ENCODE results near the gene GPR173.
A peak's percentile ranks its signal among the peaks of the same experiment; 100 is the strongest.

GPR173 gene

DNA sequence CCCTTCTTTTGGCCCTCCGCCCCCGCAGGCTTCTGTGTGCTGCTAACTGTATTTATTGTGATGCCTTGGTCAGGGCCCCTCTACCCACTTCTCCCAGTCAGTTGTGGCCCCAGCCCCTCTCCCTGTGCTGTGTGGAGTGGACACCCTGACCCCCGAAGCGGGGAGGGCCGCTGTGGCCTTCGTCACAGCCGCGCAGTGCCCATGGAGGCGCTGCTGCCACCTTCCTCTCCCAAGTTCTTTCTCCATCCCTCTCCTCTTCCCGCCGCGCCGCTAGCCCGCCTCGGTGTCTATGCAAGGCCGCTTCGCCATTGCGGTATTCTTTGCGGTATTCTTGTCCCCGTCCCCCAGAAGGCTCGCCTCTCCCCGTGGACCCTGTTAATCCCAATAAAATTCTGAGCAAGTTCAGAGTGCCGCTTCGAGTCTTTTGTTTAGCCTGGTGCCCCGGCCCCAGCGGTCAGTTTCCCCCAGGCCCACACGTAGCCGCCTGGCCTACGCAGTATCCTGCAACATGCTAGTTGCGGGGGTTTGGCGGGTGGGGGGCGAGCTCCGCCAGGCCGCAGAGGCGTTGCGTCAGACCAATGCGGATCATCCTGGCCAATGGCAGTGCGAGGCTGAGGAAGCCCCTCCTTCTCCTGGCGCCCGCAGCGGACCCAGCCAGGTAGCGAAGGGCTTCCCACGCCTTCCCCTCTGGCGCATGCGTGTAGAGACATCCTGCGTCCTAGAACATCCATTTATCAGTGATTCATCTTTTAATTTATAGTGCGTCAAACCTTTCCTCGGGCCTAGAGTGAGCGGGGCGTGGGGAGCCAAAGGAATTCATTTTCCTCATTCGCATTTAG, 39.8 kb downstream of the GPR173 start:
- DNase-seq (ENCODE audit: low read depth in 1 of 2, low spot score in 1 of 2): peak; percentile 58 to 64

DNA sequence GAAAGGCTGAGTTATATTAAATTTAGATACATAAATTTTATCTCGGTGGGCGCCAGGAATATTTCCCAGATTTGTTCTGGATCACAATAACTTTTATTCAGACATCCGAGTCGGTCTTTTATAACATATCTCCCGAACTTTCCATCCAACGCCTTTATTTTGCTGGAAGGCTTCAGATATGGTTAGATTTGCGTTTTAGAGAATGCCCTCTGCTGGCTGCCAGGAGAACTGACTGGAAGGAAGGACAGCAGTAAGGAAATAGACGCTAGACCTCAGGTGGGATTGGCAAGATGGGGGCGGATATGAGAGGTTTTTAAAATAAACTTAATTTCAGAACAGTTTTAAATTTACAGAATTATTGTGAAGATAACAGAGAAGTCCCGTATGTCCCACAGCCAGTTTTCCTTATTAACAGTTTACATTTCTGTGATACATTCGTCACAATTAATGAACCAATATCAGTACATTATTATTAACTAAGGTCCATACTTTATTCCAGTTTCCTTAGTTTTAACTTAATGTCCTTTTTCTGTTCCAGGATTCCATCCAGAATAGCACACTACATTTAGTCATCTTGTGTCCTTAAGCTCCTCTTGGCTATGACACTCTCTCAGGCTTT, 40.7 kb downstream of the GPR173 start:
- DNase-seq (ENCODE audit: low read depth in 1 of 2, low spot score in 1 of 2): no peak

DNA sequence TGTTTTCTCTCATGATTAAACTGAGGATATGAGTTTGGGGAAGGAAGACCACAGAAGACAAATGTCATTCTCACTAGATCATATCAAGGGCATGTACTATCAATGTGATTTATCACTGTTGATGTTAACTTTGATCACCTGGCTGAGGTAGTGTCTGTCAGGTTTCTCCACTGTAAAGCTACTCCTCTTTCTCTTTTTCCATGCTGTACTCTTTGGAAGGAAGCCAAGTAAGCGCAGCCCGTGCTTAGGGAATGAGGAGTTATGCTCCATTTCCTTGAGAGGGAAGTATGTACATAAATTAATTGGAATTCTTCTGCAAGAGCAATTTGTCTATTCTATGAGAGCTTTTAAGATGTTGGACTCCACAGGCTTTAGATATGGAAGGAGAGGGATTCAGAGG, 41.3 kb downstream of the GPR173 start:
- DNase-seq (ENCODE audit: low read depth in 1 of 2, low spot score in 1 of 2): no peak

DNA sequence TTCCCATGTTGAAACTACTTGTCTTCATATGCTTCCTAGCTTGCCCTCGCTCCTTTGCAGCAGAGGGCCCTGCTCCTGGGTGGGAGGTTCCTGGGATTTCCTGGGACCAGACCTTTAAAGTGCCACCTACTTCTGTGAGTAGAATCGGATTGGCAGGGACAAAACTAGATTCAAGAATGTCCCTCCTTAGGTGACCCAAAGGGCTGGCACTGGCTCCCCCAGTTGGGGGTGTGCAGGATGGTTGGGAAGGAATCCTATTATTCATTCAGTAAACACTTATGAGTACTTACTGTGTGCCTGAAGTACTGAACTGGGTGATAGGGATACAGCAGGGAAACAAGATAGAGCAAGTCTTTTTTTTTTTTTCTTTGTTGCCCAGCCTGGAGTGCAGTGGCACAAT, 42.8 kb downstream of the GPR173 start:
- DNase-seq (ENCODE audit: low read depth in 1 of 2, low spot score in 1 of 2): no peak

DNA sequence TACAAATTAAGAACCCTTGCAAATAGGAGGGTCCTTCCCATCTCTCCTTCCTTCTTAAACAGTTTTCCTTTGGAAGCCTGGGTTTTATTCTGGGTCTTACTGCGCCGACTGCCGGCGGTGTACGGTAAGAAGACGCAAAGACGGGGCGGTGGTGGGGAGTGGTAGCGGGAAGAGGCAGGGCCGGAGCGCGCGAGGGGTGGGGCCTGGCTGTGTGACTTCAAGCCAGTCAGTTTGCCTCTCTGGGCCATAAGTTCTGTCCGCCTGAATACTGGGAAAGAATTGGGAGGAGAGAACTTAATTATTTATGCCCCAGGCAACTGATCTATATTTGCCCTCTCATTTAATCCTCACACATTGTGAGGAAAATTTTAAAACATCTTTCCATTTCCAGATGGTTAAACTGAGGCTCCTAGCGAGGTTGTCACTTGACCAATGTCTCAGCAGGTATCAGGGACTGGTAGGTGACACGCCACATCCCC, 44.6 kb downstream of the GPR173 start:
- peak; percentile 44 to 61 for DNase-seq (ENCODE audit: low read depth in 1 of 2, low spot score in 1 of 2)

DNA sequence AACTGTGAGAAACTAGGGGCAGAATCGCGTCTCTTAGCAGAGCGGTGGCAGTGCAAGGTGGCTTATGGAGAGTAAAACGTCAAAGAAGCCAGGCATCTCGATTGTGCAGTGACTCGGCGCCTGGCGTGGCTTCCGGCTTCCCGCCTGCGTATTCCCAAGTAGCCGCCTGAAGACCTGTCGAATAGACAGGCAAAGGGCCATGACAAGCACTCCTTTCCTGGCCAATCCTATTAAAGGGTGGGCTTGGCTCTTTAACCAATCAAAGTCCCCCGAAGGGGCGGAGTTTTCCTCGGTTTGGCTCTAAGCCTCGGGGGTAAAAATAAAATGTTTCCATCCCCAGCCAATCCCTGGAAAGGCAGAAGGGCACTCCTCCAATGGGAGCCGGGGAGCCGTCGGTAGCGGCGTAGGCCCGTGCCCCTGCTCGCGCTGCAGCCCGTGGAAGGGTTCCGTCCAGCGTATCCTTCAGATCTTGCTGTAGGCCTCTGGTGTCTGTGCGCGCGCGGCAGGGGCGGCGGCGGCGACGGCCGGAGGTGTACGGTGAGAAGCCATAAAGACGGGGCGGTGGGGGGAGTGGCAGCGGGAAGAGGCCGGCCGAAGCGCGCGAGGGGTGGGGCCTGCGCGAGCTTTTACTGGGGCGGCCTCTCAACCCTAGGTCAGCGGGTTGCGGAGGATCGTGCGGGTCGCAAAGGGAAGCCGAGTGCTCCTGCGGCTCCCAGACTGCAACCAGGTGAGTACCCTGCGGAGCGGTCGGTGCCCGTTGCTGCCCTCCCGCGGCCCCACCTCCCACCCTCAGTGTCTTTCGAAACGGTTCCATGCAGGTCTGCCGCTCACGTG, 45.4 kb downstream of the GPR173 start, which contains the start of gene KANTR:
Gene KANTR, plus strand, starts transcription at position 395 of the 834 bp plus-strand sequence. CDS start 30,131 bp downstream, outside the sequence.
- DNase-seq (ENCODE audit: low read depth in 1 of 2, low spot score in 1 of 2): peak; percentile 48

DNA sequence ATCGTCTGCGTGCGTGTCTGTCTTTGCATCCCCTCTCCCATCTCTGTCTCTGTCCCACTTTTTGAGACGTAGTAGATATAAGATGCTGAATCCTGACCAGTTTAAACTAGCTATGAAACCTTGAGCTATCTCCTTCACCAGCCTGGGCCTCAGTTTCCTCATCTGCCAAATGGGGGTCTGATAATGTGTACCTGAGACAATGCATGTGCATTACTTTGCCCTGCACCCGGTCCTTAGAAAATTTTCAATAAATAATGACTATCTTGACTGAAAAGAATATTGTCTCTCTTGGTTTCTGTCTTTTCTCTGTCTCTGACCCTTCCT, 46.0 kb downstream of the GPR173 start:
- no peak for DNase-seq (ENCODE audit: low read depth in 1 of 2, low spot score in 1 of 2)

DNA sequence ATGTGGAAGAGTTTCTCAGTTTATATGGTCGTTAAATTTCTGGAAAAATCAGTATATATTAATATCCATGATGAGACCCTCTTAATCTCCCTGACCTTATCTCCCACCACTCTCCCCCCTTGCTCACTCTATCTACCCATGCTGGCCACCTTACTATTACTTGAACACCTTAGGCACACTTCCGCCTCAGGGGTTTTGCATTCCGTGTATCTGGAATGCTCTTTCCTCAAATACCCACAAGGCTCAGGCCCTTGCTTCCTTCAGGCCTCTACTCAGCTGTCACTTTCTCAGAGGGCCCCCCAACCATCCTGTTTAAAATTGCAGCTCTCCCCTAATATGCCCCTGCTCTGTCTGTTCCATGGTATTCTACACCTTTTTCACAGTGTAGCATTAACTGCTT, 47.2 kb downstream of the GPR173 start:
- no peak for DNase-seq (ENCODE audit: low read depth in 1 of 2, low spot score in 1 of 2)

DNA sequence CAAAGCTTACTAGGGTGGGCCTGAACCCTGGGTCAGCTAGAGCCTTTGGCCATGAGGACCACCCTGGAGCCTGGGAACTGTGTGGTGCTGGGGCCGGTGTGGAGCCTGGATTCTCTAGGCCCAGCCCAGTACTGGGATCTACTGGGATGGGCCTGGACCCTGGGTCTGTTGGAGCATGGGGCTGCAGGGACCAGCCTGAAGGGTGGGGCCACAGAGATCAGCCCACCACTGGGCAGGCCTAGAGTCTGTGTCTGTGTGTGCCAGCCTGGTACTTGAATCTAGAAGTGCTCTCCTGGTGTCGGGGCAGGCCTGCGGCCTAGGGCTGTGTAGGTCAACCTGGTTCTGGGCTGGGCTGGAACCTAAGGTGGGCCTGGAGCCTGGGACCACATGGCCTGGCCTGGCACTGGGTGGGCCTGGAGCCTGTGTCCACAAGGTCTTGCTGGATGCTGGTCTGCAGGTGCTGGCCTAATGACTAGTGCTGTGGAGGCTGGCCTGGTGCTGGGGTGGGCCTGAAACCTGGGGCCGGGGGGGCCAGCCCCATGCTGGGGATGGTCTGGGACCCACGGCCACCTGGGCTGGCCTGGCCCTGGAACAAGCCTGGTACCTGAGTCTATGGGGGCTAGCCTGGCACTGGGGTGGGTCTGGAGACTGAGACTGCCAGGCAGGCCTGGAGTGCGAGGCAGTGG, 66.4 kb downstream of the GPR173 start:
- no peak for DNase-seq (ENCODE audit: low read depth in 1 of 2, low spot score in 1 of 2)

DNA sequence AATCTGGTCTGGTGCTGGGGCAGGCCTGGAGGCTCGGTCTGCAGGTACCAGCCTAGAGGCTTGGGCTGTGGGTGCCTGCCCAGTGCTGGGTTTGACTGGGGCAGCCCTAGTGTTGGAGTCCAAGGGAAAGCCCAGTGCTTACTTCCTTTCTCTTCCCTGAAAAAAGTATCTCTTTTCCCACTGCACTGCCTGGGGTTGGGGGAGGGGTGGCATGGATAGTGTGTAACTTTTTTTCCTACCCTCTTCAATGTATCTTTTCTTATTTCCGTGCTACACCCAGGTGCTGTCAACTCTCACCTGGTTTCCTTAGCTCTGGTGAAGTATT, 66.9 kb downstream of the GPR173 start:
- DNase-seq (ENCODE audit: low read depth in 1 of 2, low spot score in 1 of 2): no peak

DNA sequence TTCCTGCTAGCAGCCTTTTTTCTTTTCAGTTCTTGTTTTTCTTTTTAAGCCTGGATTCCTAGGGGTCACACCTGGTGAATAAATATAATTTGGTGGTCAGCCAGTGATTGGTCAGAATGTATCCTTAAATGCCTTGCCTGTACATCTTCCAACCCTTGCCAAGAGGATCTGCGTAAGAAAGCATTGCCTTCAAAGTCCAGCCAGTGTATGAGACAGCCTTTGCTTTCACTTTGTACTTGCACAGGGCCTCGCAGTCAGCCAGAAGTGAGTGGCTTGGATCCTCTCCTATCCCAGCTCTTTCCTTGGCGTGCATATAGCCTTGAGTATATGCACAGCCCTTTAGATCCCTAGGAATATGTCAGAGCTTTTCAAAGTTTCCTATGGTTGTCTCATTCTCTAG, 67.5 kb downstream of the GPR173 start:
- DNase-seq (ENCODE audit: low read depth in 1 of 2, low spot score in 1 of 2): no peak

DNA sequence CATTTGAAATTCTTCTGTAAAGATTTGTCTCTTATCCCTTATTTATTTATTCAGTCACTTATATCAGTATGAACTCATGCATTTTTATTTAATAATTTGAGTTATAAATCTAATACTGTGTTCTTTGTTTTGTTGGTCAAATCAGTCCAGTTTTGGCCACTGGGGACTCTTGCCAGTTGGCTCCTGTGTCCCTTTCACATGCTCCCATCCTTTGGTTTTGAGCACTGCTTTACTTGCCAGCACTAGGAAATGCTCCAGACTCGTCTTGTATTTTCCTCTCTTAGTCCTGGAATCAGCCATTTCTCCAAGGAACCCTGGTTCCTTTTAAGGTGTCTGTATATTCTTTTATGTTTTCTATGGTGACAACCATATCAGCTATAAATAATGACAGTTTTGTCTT, 73.4 kb downstream of the GPR173 start:
- no peak for DNase-seq (ENCODE audit: low read depth in 1 of 2, low spot score in 1 of 2)

DNA sequence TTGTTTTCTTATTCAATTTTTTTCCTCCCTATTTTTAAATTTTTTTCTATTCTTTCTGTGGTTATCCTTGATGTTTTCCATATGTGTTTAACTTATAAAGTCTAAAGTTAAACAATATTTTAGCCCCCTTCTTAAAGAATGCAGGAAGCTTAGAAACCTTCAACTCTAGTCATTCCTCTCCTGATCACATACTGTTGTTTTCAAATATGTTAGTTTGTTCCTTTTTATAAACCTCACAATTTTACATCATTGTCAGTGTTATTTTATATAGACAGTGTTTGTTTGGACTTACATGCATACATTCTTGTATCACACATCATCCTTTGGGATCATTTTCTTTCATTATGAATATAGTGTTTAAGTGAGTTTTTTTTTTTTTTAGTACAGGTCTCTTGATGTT, 76.9 kb downstream of the GPR173 start:
- DNase-seq (ENCODE audit: low read depth in 1 of 2, low spot score in 1 of 2): no peak

DNA sequence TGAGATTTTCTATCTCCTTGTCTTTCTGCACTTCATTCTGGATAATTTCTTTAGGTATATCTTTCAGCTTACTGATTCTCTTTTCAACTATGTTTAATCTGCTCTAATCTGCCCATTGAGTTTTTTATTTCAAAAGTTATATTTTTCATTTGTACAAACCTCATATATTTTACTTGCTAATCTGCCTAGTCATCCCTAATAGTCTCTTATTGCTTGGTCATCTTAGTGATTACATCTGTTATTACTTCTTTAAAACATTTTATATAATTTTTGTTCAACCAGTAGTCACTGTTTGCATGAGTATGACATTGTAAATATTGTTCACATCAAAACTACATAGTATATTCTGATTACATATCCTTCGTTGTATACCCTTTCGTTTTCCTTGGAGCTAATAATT, 77.8 kb downstream of the GPR173 start:
- DNase-seq (ENCODE audit: low read depth in 1 of 2, low spot score in 1 of 2): no peak

DNA sequence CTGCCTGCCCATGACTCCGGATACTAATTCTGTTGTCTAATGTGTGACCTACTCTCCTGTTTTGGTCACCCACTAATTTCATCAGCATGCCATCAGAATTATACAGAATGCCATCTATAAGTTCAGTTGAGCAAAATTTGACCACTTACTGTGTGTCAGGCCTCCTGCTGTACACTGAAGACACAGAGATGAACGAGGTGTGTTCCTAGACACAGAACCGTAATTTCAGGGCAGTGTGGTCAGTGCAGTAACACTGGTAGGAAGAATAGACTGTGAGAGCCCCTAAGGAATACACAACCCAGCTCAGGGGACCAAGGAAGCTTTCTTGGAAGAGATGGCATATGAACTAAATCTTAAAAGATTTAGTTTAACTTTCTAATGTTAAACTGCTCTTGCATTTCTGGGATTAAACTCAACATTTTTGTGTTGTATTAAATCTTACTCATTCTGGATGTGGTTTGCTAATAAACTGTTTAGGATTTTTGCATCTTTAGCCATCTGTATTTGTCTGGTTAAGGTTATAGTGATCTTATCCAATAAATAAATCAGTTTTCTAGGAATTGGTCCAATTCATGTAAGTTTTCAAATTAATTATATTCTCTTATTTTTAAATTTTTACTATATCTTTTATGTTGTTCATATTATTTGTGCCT, 79.6 kb downstream of the GPR173 start:
- DNase-seq (ENCODE audit: low read depth in 1 of 2, low spot score in 1 of 2): no peak

Data from stimulated activated CD4-positive, alpha-beta T cell treated with anti-CD3 and anti-CD28 coated beads, Interleukin-15, amount 100 ng/mL, for 1 hour (primary cell).